H1 (cell line): ENCODE results near the gene CHPF2. TPM values are rescaled to one million over a fixed set of nuclear protein-coding genes. Genes with fewer than 3 reads are reported as not detected.

Experiments used
- CTCF ChIA-PET: fragments of 300-600 bp; sonication (Branson Sonifier 250); formaldehyde crosslinking; loops from one replicate; lab custom pipeline; 2021; ENCODE audit not compliant: partially characterized antibody; lab: Charles Lee
- POLR2A ChIA-PET: fragments of 300-600 bp; sonication (Branson Sonifier 250); formaldehyde crosslinking; loops from one replicate; lab custom pipeline; 2021; ENCODE audit warnings: inconsistent platforms; ENCODE audit not compliant: partially characterized antibody; lab: Charles Lee
- DNase-seq, 2 experiments: peaks; one replicate each; pipeline versions ENCODE4 v3.0.0 to v3.0.0-alpha.2; 2010 to 2022; ENCODE audit warnings: low spot score in 2 of 2, low read depth in 1 of 2, mixed read lengths in 1 of 2
- FAIRE-seq: peaks from 2 replicates; lab custom pipeline; 2011; peaks lifted over from hg19 to GRCh38; lab: Jason Lieb, UNC
- H2AFZ ChIP-seq: 2 replicates; pipeline ENCODE4 v1.8.1; 2012; ENCODE audit warnings: low read length, inconsistent platforms
- H2AK5ac ChIP-seq: 2 replicates; pipeline ENCODE4 v1.6.1; 2013; ENCODE audit warnings: low read depth, low read length
- H2BK120ac ChIP-seq: replicated peaks from 2 replicates; pipeline ENCODE3; 2013; ENCODE audit warnings: low read depth, low read length, inconsistent platforms
- H2BK12ac ChIP-seq: 2 replicates; pipeline ENCODE4 v1.6.1; 2013; ENCODE audit warnings: low read depth, low read length
- H2BK15ac ChIP-seq: 2 replicates; pipeline ENCODE4 v1.6.1; 2013; ENCODE audit warnings: low read length
- H2BK20ac ChIP-seq: 2 replicates; pipeline ENCODE4 v1.6.1; 2013; ENCODE audit warnings: low read length
- H2BK5ac ChIP-seq: 2 replicates; pipeline ENCODE4 v1.6.1; 2013; ENCODE audit warnings: low read depth, low read length
- H3K14ac ChIP-seq: 2 replicates; pipeline ENCODE4 v1.6.1; 2013; ENCODE audit warnings: inconsistent platforms; ENCODE audit not compliant: insufficient read length
- H3K18ac ChIP-seq: 2 replicates; pipeline ENCODE4 v1.6.1; 2013; ENCODE audit warnings: low read length; ENCODE audit errors: extremely low read depth
- H3K23ac ChIP-seq: 2 replicates; pipeline ENCODE4 v1.6.1; 2013; ENCODE audit warnings: inconsistent platforms; ENCODE audit not compliant: insufficient read length
- H3K23me2 ChIP-seq: 2 replicates; pipeline ENCODE4 v1.6.1; 2013; ENCODE audit warnings: low read depth, low read length
- H3K27ac ChIP-seq: 2 replicates; pipeline ENCODE4 v1.6.1; 2011; ENCODE audit warnings: low read depth, low read length, inconsistent platforms
- H3K27me3 ChIP-seq, 4 experiments: replicated peaks in 1 of 4; 1 replicate in 1 of 4; 2 replicates in 3 of 4; pipeline versions ENCODE4 v1.6.1 to v1.8.1; 2011 to 2013; ENCODE audit warnings: low read length in 3 of 4, mild to moderate bottlenecking in 3 of 4, inconsistent platforms in 2 of 4, mixed read lengths in 2 of 4, moderate library complexity in 1 of 4; ENCODE audit not compliant: control insufficient read depth in 3 of 4, insufficient read depth in 3 of 4; ENCODE audit errors: extremely low read depth in 1 of 4
- H3K36me3 ChIP-seq, 4 experiments: 2 replicates each; pipeline versions ENCODE4 v1.6.1 to v1.8.1; 2011 to 2013; ENCODE audit warnings: mild to moderate bottlenecking in 4 of 4, low read length in 3 of 4, moderate library complexity in 2 of 4, control low read depth in 1 of 4, inconsistent platforms in 1 of 4; ENCODE audit not compliant: insufficient read depth in 4 of 4, control insufficient read depth in 2 of 4
- H3K4ac ChIP-seq: replicated peaks from 2 replicates; pipeline ENCODE3; 2013; ENCODE audit warnings: low read length, low read depth, mixed read lengths, inconsistent platforms; ENCODE audit not compliant: insufficient read length
- H3K4me1 ChIP-seq, 4 experiments: replicated peaks in 1 of 4; 1 replicate in 1 of 4; 2 replicates in 3 of 4; pipeline versions ENCODE4 v1.6.1 to v1.8.1; 2011 to 2013; ENCODE audit warnings: low read length in 3 of 4, inconsistent platforms in 2 of 4, mixed read lengths in 1 of 4; ENCODE audit not compliant: insufficient read depth in 4 of 4, control insufficient read depth in 3 of 4
- H3K4me2 ChIP-seq, 2 experiments: 2 replicates each; pipeline versions ENCODE4 v1.6.1 to v1.8.1; 2011 to 2013; ENCODE audit warnings: low read depth in 2 of 2, low read length in 2 of 2, control low read depth in 1 of 2, inconsistent platforms in 1 of 2, mild to moderate bottlenecking in 1 of 2; ENCODE audit not compliant: insufficient read depth in 1 of 2
- H3K4me3 ChIP-seq, 4 experiments: fragments of 200-600, 300-600 bp in 1 of 4; sonication (generic), shearing (Covaris generic), sonication (Bioruptor Twin) in 1 of 4; 2 replicates each; pipeline versions ENCODE4 v1.5.1 to v1.8.1; 2011 to 2016; ENCODE audit warnings: low read length in 4 of 4, low read depth in 3 of 4, control low read depth in 2 of 4, inconsistent platforms in 2 of 4, mild to moderate bottlenecking in 2 of 4, mixed read lengths in 1 of 4, moderate library complexity in 1 of 4; ENCODE audit not compliant: insufficient read depth in 2 of 4; ENCODE audit errors: extremely low read depth in 1 of 4
- H3K56ac ChIP-seq: replicated peaks from 2 replicates; pipeline ENCODE3; 2013; ENCODE audit warnings: low read depth, mild to moderate bottlenecking, mixed read lengths, low read length, inconsistent platforms; ENCODE audit not compliant: insufficient read length
- H3K79me1 ChIP-seq: 2 replicates; pipeline ENCODE4 v1.6.1; 2013; ENCODE audit warnings: low read depth, low read length, control low read depth
- H3K79me2 ChIP-seq, 2 experiments: 2 replicates each; pipeline versions ENCODE4 v1.6.1 to v1.8.1; 2012 to 2013; ENCODE audit warnings: low read length in 2 of 2, mild to moderate bottlenecking in 2 of 2, inconsistent platforms in 1 of 2; ENCODE audit not compliant: insufficient read depth in 2 of 2, control insufficient read depth in 1 of 2
- H3K9ac ChIP-seq, 4 experiments: replicated peaks in 1 of 4; 1 replicate in 1 of 4; 2 replicates in 3 of 4; pipeline versions ENCODE4 v1.6.1 to v1.8.1; 2011 to 2013; ENCODE audit warnings: low read depth in 3 of 4, low read length in 3 of 4, control low read depth in 2 of 4, mild to moderate bottlenecking in 2 of 4, moderate library complexity in 2 of 4, inconsistent platforms in 1 of 4; ENCODE audit errors: extremely low read depth in 1 of 4
- H3K9me3 ChIP-seq, 2 experiments: 2 replicates each; pipeline versions ENCODE4 v1.6.1 to v1.8.1; 2012 to 2013; ENCODE audit warnings: mild to moderate bottlenecking in 2 of 2, moderate library complexity in 2 of 2, control low read depth in 1 of 2, inconsistent platforms in 1 of 2, low read depth in 1 of 2, low read length in 1 of 2, mixed read lengths in 1 of 2; ENCODE audit not compliant: insufficient read depth in 2 of 2
- H4K20me1 ChIP-seq, 2 experiments: replicated peaks in 1 of 2; 2 replicates each; pipeline versions ENCODE3 to v1.8.1; 2011 to 2013; ENCODE audit warnings: inconsistent platforms in 2 of 2, low read length in 2 of 2, mild to moderate bottlenecking in 1 of 2; ENCODE audit not compliant: insufficient read depth in 2 of 2, control insufficient read depth in 1 of 2
- H4K5ac ChIP-seq: 2 replicates; pipeline ENCODE4 v1.6.1; 2013; ENCODE audit warnings: low read length, low read depth, mixed read lengths, inconsistent platforms; ENCODE audit not compliant: insufficient read length
- H4K8ac ChIP-seq: 2 replicates; pipeline ENCODE4 v1.8.0; 2013; ENCODE audit warnings: mild to moderate bottlenecking, moderate library complexity, low read length, inconsistent platforms; ENCODE audit not compliant: insufficient read depth; ENCODE audit errors: extremely low read depth
- H4K91ac ChIP-seq: replicated peaks from 2 replicates; pipeline ENCODE3; 2013; ENCODE audit warnings: low read length, mixed read lengths, inconsistent platforms; ENCODE audit not compliant: insufficient read length
- ATF3 ChIP-seq: IDR thresholded peaks from 2 replicates; pipeline ENCODE4 v1.6.1; 2011; ENCODE audit warnings: low read depth, mild to moderate bottlenecking, low read length; ENCODE audit not compliant: insufficient read depth
- BCL11A ChIP-seq, 2 experiments: IDR thresholded peaks; one replicate each; pipeline ENCODE4 v1.6.1; 2011; ENCODE audit warnings: low read depth in 2 of 2, low read length in 2 of 2, mild to moderate bottlenecking in 2 of 2
- CBX8 ChIP-seq: fragments of 300-800, 300-1000 bp; sonication (generic); IDR thresholded peaks from 2 replicates; pipeline ENCODE4 v1.7.1; 2016; ENCODE audit warnings: low read depth, low read length, borderline replicate concordance
- CEBPB ChIP-seq: IDR thresholded peaks from 2 replicates; pipeline ENCODE4 v1.6.1; 2012; ENCODE audit warnings: low read depth, low read length
- GTF2F1 ChIP-seq: IDR thresholded peaks from 2 replicates; pipeline ENCODE4 v1.6.1; 2012; ENCODE audit warnings: low read depth, low read length, improper control_type of control experiment, borderline replicate concordance
- JUND ChIP-seq: IDR thresholded peaks from 2 replicates; pipeline ENCODE4 v1.6.1; 2011; ENCODE audit warnings: mild to moderate bottlenecking, improper control_type of control experiment, low read length
- KDM4A ChIP-seq: IDR thresholded peaks from one replicate; pipeline ENCODE4 v1.7.1; 2012; ENCODE audit warnings: low read depth, mild to moderate bottlenecking, moderate library complexity, low read length, inconsistent platforms; ENCODE audit not compliant: severe bottlenecking
- KDM5A ChIP-seq: fragments of 200-600 bp; IDR thresholded peaks from 2 replicates; pipeline ENCODE4 v1.7.1; 2012; ENCODE audit warnings: mild to moderate bottlenecking, low read length, inconsistent platforms, mixed read lengths
- MAFK ChIP-seq: IDR thresholded peaks from 2 replicates; pipeline ENCODE4 v1.6.1; 2012; ENCODE audit warnings: low read depth, mild to moderate bottlenecking, improper control_type of control experiment, low read length
- NANOG ChIP-seq: IDR thresholded peaks from 2 replicates; pipeline ENCODE4 v1.6.1; 2011; ENCODE audit warnings: low read length, low read depth, mild to moderate bottlenecking, inconsistent platforms; ENCODE audit not compliant: insufficient read depth, poor library complexity, severe bottlenecking
- POU5F1 ChIP-seq: IDR thresholded peaks from 2 replicates; pipeline ENCODE4 v1.6.1; 2011; ENCODE audit warnings: low read depth, mild to moderate bottlenecking, low read length, moderate library complexity
- SIN3A ChIP-seq, 2 experiments: IDR thresholded peaks in 1 of 2; conservative IDR thresholded peaks in 1 of 2; 2 replicates each; pipeline ENCODE4 v1.6.1; 2011 to 2012; ENCODE audit warnings: low read length in 2 of 2, improper control_type of control experiment in 1 of 2, low read depth in 1 of 2, mild to moderate bottlenecking in 1 of 2
- SIX5 ChIP-seq: IDR thresholded peaks from 2 replicates; pipeline ENCODE4 v1.6.1; 2011; ENCODE audit warnings: mild to moderate bottlenecking, low read depth, low read length
- TCF12 ChIP-seq: IDR thresholded peaks from 2 replicates; pipeline ENCODE4 v1.6.1; 2011; ENCODE audit warnings: low read depth, mild to moderate bottlenecking, low read length
- WGBS, 2 experiments: shearing (Covaris generic) in 1 of 2; methylation state at CpG; one replicate each; pipeline versions ENCODE4 v1.1.6 to v1.1.7; 2013 to 2015; ENCODE audit warnings: low lambda C conversion rate in 2 of 2, mixed read lengths in 2 of 2, inconsistent platforms in 1 of 2, low coverage in 1 of 2, missing lambda C conversion rate in 1 of 2; ENCODE audit not compliant: insufficient replicate concordance in 2 of 2, insufficient coverage in 1 of 2, insufficient read length in 1 of 2; ENCODE audit errors: extremely low coverage in 1 of 2, missing lambda C conversion rate in 1 of 2; 5-methylcytosine and 5-hydroxymethylcytosine counted together
- polyA plus RNA-seq, 7 experiments: library from polyadenylated mRNA; depleted of rRNA in 3 of 7; stranded (reverse) in 5 of 7; unstranded in 2 of 7; fragments of >200 nt in 5 of 7; fragments of 200-250 nt in 2 of 7; gene quantifications; 1 replicate in 5 of 7; 2 replicates in 1 of 7; 4 replicates in 1 of 7; pipeline versions ENCODE4 v1.2.1 to v1.2.3, GENCODE V29; 2011 to 2013; ENCODE audit warnings: missing spikeins in 2 of 7, mixed read lengths in 2 of 7
- total RNA-seq: library from RNA; stranded (reverse); fragmentation: NEBNext Ultra II Directional; extraction: Animal tissue kit (Norgen Biotek cat#: 25700); gene quantifications from 2 replicates; pipeline ENCODE4 v1.2.1, GENCODE V29; 2021

CHPF2 gene
- total and polyA plus RNA-seq, 2 of the 8 experiments (the other 6 are each of a cell fraction or from before 2014, with no cell fraction given), result 14.4 to 20.6 TPM

GRCh38 chr7:151265351-151265931 lies 33.2 kb downstream of the CHPF2 start:
- TF ChIP-seq TCF12, result no peak
- no peak for TF ChIP-seq MAFK
- TF ChIP-seq JUND, result no peak
- no peak for TF ChIP-seq ATF3
- no peak for TF ChIP-seq KDM4A
- no peak for TF ChIP-seq KDM5A
- no peak for TF ChIP-seq CEBPB
- TF ChIP-seq GTF2F1, result no peak
- TF ChIP-seq CBX8, result no peak
- no peak for TF ChIP-seq SIX5
- no peak for TF ChIP-seq SIN3A (conservative IDR thresholded peaks at IDR 0.05 in 1 of 2, IDR thresholded peaks at IDR 0.05 in 1 of 2; ENCODE audit: low read depth in 1 of 2, low read length in 2 of 2)
- no peak for TF ChIP-seq NANOG
- TF ChIP-seq BCL11A (IDR thresholded peaks at IDR 0.05; ENCODE audit: low read depth in 2 of 2, low read length in 2 of 2), result no peak
- no peak for TF ChIP-seq POU5F1
- TF ChIP-seq, all 59 proteins: peak for 0
- Histone ChIP-seq H2AFZ (no peak overlapping the region), H3K27me3 (no peaks in the 10 kb centered on the region; a peak in 1 of 7 replicates), H2BK15ac (no peak overlapping the region), H3K4me1 (no peaks in the 10 kb centered on the region), H3K9me3 (no peaks in the 10 kb centered on the region), H2BK120ac (no peak overlapping the region), H3K79me1 (no peaks in the 10 kb centered on the region), H3K4me2 (no peak overlapping the region), H3K56ac (no peak overlapping the region), H3K9ac (no peak overlapping the region), H3K4me3 (no peak overlapping the region), H3K36me3 (no peaks in the 10 kb centered on the region), H3K14ac (no peak overlapping the region), H4K20me1 (peaks cover 0 to 3% of the 10 kb centered on the region in 2 experiments), H3K79me2 (no peaks in the 10 kb centered on the region), H3K4ac (no peak overlapping the region), H2BK12ac (no peak overlapping the region), H4K91ac (no peak overlapping the region), H2BK5ac (no peak overlapping the region), H4K8ac (no peak overlapping the region), H4K5ac (no peak overlapping the region), H3K27ac (no peak overlapping the region), H3K18ac (no peak overlapping the region), H2AK5ac (no peak overlapping the region), H3K23me2 (no peaks in the 10 kb centered on the region), H3K23ac (no peak overlapping the region), H2BK20ac (no peak overlapping the region)
- ChIA-PET CTCF (interaction anchor here (0.7 kb wide), 1 partner anchor 172 kb away, joined by 4 read pairs; no protein-coding TSS in a partner anchor), POLR2A (no interaction called here)
- DNase-seq, result no peak
- WGBS, 2 experiments, result 85% methylated on average over 9 of the region's 9 CpGs; no CpG with 5 or more reads in 1 of the 2 experiments
- FAIRE-seq, result no peak
